GM23338 (cell line): ENCODE measurements around the gene TBC1D17. TPM values are rescaled to one million over a fixed set of nuclear protein-coding genes. Genes with fewer than 3 reads are reported as not detected.

ENCODE experiments used
- ATAC-seq: fragments of 200-7000 bp; cut with Tn5 transposase; 3 replicates; pipeline ENCODE4 v1.9.1; 2020
- DNase-seq: peaks from one replicate; pipeline ENCODE4 v3.0.0-alpha.2; 2015; ENCODE audit warnings: low spot score
- H2AFZ ChIP-seq: fragments of 200-600 bp; sonication (generic); 2 replicates; pipeline ENCODE4 v1.8.0; 2016; ENCODE audit warnings: antibody characterized with exemption, mild to moderate bottlenecking, moderate library complexity
- H3F3A ChIP-seq: fragments of 200-600 bp; sonication (generic); replicated peaks from 2 replicates; pipeline ENCODE4 v1.8.0; 2017; ENCODE audit warnings: antibody characterized with exemption, mixed run types, low read depth
- H3K27ac ChIP-seq: fragments of 200-600 bp; sonication (generic); 2 replicates; pipeline ENCODE4 v1.6.1; 2016; ENCODE audit warnings: low read depth
- H3K27me3 ChIP-seq: fragments of 200-600 bp; sonication (generic); 2 replicates; pipeline ENCODE4 v1.8.0; 2016; ENCODE audit warnings: mild to moderate bottlenecking, mixed run types, moderate library complexity; ENCODE audit not compliant: insufficient read depth
- H3K36me3 ChIP-seq: fragments of 200-600 bp; sonication (generic); 2 replicates; pipeline ENCODE4 v1.8.0; 2016; ENCODE audit warnings: mild to moderate bottlenecking; ENCODE audit not compliant: insufficient read depth
- H3K4me1 ChIP-seq: fragments of 200-600 bp; sonication (generic); 2 replicates; pipeline ENCODE4 v1.8.0; 2016; ENCODE audit warnings: mild to moderate bottlenecking, moderate library complexity; ENCODE audit not compliant: insufficient read depth
- H3K4me2 ChIP-seq: fragments of 200-600 bp; sonication (generic); 2 replicates; pipeline ENCODE4 v1.7.1; 2017; ENCODE audit warnings: mixed run types
- H3K4me3 ChIP-seq: fragments of 200-600 bp; sonication (generic); 2 replicates; pipeline ENCODE4 v1.6.1; 2016; ENCODE audit warnings: mixed run types
- H3K79me2 ChIP-seq: fragments of 200-600 bp; sonication (generic); replicated peaks from 2 replicates; pipeline ENCODE4 v1.8.0; 2017; ENCODE audit warnings: mild to moderate bottlenecking; ENCODE audit not compliant: insufficient read depth
- H3K9me2 ChIP-seq: fragments of 200-600 bp; sonication (generic); 2 replicates; pipeline ENCODE4 v1.8.0; 2017; ENCODE audit not compliant: insufficient read depth
- H4K20me1 ChIP-seq: fragments of 200-600 bp; sonication (generic); replicated peaks from 2 replicates; pipeline ENCODE4 v1.8.0; 2017; ENCODE audit warnings: mild to moderate bottlenecking; ENCODE audit not compliant: insufficient read depth
- H3K27ac Mint-ChIP-seq: 2 replicates; pipeline ENCODE4 v1.8.0; 2020; ENCODE audit warnings: inconsistent platforms, mild to moderate bottlenecking, moderate library complexity, mixed read lengths
- H3K27me3 Mint-ChIP-seq: 3 replicates; pipeline ENCODE4 v1.8.0; 2022; ENCODE audit warnings: low read depth, mild to moderate bottlenecking, moderate library complexity, mixed read lengths, inconsistent platforms; ENCODE audit not compliant: insufficient read depth, poor library complexity
- H3K36me3 Mint-ChIP-seq: 3 replicates; pipeline ENCODE4 v1.8.0; 2021; ENCODE audit warnings: low read depth, mild to moderate bottlenecking, inconsistent platforms, moderate library complexity, mixed read lengths
- H3K4me1 Mint-ChIP-seq: 3 replicates; pipeline ENCODE4 v1.8.0; 2020; ENCODE audit warnings: mild to moderate bottlenecking, inconsistent platforms, mixed read lengths
- H3K4me3 Mint-ChIP-seq: 3 replicates; pipeline ENCODE4 v1.8.0; 2021; ENCODE audit warnings: moderate library complexity, mild to moderate bottlenecking, inconsistent platforms, mixed read lengths
- H3K9me3 Mint-ChIP-seq: 3 replicates; pipeline ENCODE4 v1.8.0; 2020; ENCODE audit warnings: moderate library complexity, mild to moderate bottlenecking, inconsistent platforms, mixed read lengths
- CREB1 ChIP-seq: fragments of 250-450 bp; sonication (Bioruptor Pico); IDR thresholded peaks from 2 replicates; pipeline ENCODE4 v1.5.0; 2020; ENCODE audit warnings: low read depth, mild to moderate bottlenecking, moderate library complexity
- ETS1 ChIP-seq: IDR thresholded peaks from 2 replicates; pipeline ENCODE4 v1.6.1; 2016; ENCODE audit warnings: antibody characterized with exemption
- EZH2 ChIP-seq: fragments of 200-600 bp; sonication (generic); IDR thresholded peaks from one replicate; pipeline ENCODE4 v1.8.0; 2017; ENCODE audit warnings: antibody characterized with exemption, mild to moderate bottlenecking, low read depth; ENCODE audit not compliant: unreplicated experiment
- EZH2phosphoT487 ChIP-seq: fragments of 200-600 bp; sonication (generic); IDR thresholded peaks from one replicate; pipeline ENCODE4 v1.8.1; 2018; ENCODE audit warnings: antibody characterized with exemption; ENCODE audit not compliant: unreplicated experiment
- JUNB ChIP-seq: IDR thresholded peaks from one replicate; pipeline ENCODE4 v1.6.1; 2016; ENCODE audit warnings: antibody characterized with exemption; ENCODE audit not compliant: unreplicated experiment
- NANOG ChIP-seq: IDR thresholded peaks from 2 replicates; pipeline ENCODE4 v1.6.1; 2016; ENCODE audit warnings: antibody characterized with exemption, borderline replicate concordance
- POLR2AphosphoS5 ChIP-seq: IDR thresholded peaks from 2 replicates; pipeline ENCODE4 v1.6.1; 2016; ENCODE audit warnings: antibody characterized with exemption, low read depth
- STAT1 ChIP-seq: IDR thresholded peaks from one replicate; pipeline ENCODE4 v1.6.1; 2016; ENCODE audit warnings: antibody characterized with exemption; ENCODE audit not compliant: unreplicated experiment
- ZNF114 ChIP-seq: fragments of 250-450 bp; sonication (Bioruptor Pico); IDR thresholded peaks from 2 replicates; pipeline ENCODE4 v1.5.0; 2020; ENCODE audit warnings: mild to moderate bottlenecking, moderate library complexity
- ZNF331 ChIP-seq: fragments of 250-450 bp; sonication (Bioruptor Pico); IDR thresholded peaks from 2 replicates; pipeline ENCODE4 v1.5.0; 2020; ENCODE audit warnings: low read depth, mild to moderate bottlenecking, moderate library complexity
- ZNF462 ChIP-seq: fragments of 250-450 bp; sonication (Bioruptor Pico); IDR thresholded peaks from 2 replicates; pipeline ENCODE4 v1.5.0; 2020; ENCODE audit warnings: mild to moderate bottlenecking, moderate library complexity
- polyA plus RNA-seq: library from polyadenylated mRNA; unstranded; fragments of >200 nt; fragmentation: Nextera tagmentation; extraction: Ambion mirVana; gene quantifications from 2 replicates; pipeline ENCODE4 v1.2.1, GENCODE V29; 2016
- total RNA-seq: library from RNA; depleted of rRNA; stranded (reverse); fragments of >200 nt; shearing (Covaris generic); gene quantifications from 2 replicates; pipeline ENCODE4 v1.2.3, GENCODE V29; 2014
- TF ChIP-seq, protein P1 (sequence below): IDR thresholded peaks from one replicate; pipeline ENCODE4 v1.6.1; 2018; ENCODE audit warnings: antibody characterized with exemption; ENCODE audit not compliant: unreplicated experiment
- TF ChIP-seq, protein P2 (sequence below), 2 experiments: fragments of 200-600 bp in 1 of 2; sonication (generic) in 1 of 2; conservative IDR thresholded peaks; 2 replicates each; pipeline versions ENCODE4 v1.5.1 to v1.6.1; 2016 to 2017; ENCODE audit warnings: antibody characterized with exemption in 2 of 2, low read depth in 2 of 2, mild to moderate bottlenecking in 2 of 2, moderate library complexity in 1 of 2

Gene TBC1D17
- total and polyA plus RNA-seq, 2 experiments from 2014 or later = 19.3 to 43.1 TPM

DNA sequence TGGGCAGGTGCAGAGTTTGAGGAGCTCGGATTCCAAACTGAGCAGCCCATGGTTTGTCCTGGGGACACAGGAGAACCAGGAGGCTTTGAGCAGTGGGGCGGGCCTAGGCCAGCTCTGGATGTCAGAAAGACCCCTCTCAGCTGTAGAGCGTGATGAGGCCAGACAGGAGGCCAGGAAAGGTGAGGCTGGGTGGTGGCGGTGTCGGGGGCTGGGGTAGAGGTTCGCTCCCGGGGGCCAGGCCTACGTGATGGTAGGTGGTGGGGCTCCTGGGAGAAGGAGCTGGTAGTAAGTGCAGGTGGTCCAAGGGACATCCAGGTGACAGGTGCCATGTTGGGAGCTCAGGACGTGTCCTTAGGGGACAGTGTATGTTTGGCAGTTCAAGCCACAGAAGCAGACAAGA is 40.1 kb upstream of the TBC1D17 start:
- H3F3A ChIP-seq = 0 out of 2 replicates have a peak, but pooled peaks cover 3% of the 10 kb centered on the region
- no peaks in the 10 kb centered on the region for H3K36me3 ChIP-seq
- no peaks in the 10 kb centered on the region for H3K27me3 ChIP-seq
- H3K27ac ChIP-seq = no peak overlapping the region
- no peak overlapping the region for H3K4me3 Mint-ChIP-seq
- TF ChIP-seq EZH2 = no peak
- TF ChIP-seq, protein P1, sequence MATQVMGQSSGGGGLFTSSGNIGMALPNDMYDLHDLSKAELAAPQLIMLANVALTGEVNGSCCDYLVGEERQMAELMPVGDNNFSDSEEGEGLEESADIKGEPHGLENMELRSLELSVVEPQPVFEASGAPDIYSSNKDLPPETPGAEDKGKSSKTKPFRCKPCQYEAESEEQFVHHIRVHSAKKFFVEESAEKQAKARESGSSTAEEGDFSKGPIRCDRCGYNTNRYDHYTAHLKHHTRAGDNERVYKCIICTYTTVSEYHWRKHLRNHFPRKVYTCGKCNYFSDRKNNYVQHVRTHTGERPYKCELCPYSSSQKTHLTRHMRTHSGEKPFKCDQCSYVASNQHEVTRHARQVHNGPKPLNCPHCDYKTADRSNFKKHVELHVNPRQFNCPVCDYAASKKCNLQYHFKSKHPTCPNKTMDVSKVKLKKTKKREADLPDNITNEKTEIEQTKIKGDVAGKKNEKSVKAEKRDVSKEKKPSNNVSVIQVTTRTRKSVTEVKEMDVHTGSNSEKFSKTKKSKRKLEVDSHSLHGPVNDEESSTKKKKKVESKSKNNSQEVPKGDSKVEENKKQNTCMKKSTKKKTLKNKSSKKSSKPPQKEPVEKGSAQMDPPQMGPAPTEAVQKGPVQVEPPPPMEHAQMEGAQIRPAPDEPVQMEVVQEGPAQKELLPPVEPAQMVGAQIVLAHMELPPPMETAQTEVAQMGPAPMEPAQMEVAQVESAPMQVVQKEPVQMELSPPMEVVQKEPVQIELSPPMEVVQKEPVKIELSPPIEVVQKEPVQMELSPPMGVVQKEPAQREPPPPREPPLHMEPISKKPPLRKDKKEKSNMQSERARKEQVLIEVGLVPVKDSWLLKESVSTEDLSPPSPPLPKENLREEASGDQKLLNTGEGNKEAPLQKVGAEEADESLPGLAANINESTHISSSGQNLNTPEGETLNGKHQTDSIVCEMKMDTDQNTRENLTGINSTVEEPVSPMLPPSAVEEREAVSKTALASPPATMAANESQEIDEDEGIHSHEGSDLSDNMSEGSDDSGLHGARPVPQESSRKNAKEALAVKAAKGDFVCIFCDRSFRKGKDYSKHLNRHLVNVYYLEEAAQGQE = no peak
- TF ChIP-seq, protein P2, sequence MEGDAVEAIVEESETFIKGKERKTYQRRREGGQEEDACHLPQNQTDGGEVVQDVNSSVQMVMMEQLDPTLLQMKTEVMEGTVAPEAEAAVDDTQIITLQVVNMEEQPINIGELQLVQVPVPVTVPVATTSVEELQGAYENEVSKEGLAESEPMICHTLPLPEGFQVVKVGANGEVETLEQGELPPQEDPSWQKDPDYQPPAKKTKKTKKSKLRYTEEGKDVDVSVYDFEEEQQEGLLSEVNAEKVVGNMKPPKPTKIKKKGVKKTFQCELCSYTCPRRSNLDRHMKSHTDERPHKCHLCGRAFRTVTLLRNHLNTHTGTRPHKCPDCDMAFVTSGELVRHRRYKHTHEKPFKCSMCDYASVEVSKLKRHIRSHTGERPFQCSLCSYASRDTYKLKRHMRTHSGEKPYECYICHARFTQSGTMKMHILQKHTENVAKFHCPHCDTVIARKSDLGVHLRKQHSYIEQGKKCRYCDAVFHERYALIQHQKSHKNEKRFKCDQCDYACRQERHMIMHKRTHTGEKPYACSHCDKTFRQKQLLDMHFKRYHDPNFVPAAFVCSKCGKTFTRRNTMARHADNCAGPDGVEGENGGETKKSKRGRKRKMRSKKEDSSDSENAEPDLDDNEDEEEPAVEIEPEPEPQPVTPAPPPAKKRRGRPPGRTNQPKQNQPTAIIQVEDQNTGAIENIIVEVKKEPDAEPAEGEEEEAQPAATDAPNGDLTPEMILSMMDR (conservative IDR thresholded peaks at IDR 0.05; ENCODE audit: low read depth in 2 of 2) = no peak
- TF ChIP-seq ZNF114 (CRISPR knock-in tag) = no peak
- TF ChIP-seq ZNF462 (CRISPR knock-in tag) = no peak
- no peak for TF ChIP-seq JUNB
- TF ChIP-seq EZH2phosphoT487 = no peak
- no peak for TF ChIP-seq NANOG
- TF ChIP-seq POLR2AphosphoS5 = no peak
- TF ChIP-seq STAT1 = no peak
- no peak for TF ChIP-seq CREB1 (CRISPR knock-in tag)
- TF ChIP-seq ETS1 = no peak
- TF ChIP-seq ZNF331 (CRISPR knock-in tag) = no peak
- H3K9me3 Mint-ChIP-seq = no peaks in the 10 kb centered on the region; the same call in 2 of the 3 replicates
- H2AFZ ChIP-seq = no peak overlapping the region
- no peak overlapping the region for H3K27ac Mint-ChIP-seq
- H4K20me1 ChIP-seq = peaks cover 4% of the 10 kb centered on the region; the same call in 1 of the 2 replicates
- no peak overlapping the region for H3K4me2 ChIP-seq
- ATAC-seq (no peak), DNase-seq (no peak)
- no peaks in the 10 kb centered on the region for H3K79me2 ChIP-seq
- H3K27me3 Mint-ChIP-seq = peaks cover 18% of the 10 kb centered on the region
- no peaks in the 10 kb centered on the region for H3K9me2 ChIP-seq
- no peak overlapping the region for H3K4me3 ChIP-seq
- H3K36me3 Mint-ChIP-seq = peaks cover 51% of the 10 kb centered on the region
- H3K4me1 Mint-ChIP-seq = peaks cover 6% of the 10 kb centered on the region
- H3K4me1 ChIP-seq = no peaks in the 10 kb centered on the region
